Right forelimb (tissue), 1 donor: ENCODE measurements around the gene ZNF792.
A peak's percentile ranks its signal among the peaks of the same experiment; 100 is the strongest.
"Not testable (repeated sequence)": the region's sequence is repeated elsewhere in the genome, so short reads cannot be mapped to it uniquely, and the experiment has no call there.

Experiments
- DNase-seq: peaks from one replicate; pipeline ENCODE4 v3.0.0-alpha.2; 2018

ZNF792 gene

DNA sequence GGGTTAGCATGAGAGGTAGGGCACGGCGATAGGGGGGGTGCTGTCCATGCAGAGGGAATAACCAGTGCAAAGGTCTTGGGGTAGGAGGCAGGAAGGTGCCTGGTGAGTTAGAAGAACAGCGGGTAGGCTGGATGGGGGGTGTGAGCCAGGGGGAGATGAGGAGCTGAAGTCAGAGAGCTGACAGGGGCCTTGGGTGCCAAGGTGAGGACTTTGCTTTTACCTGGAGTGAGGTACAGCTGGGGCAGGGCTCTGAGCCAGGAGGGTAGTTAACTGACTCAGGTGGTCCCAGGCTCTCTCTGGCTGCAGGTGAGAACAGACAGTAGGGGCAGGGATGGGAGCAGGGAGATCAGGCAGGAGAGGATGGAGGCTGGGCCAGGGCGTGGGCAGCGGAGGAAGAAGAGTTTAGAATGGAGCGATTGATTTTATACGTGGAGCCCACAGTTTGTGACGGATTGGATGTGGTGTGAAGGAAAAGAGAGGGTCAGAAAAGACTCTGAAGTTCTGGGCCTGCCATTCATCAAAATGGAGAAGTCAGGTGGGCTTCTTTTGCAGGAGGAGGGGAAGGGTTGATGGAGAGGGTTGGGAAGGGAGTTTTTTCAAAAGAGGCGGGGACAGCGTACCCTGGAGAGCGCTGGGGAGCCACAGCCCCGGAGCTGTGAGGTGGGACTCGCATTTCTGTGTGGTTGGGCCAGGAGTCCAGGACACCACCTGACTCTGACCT lies 34.9 kb upstream of the ZNF792 start:
- DNase-seq = no peak

- not testable (repeated sequence) for DNase-seq
Observed at GRCh38 chr19:34998224-34998623, 34.2 kb upstream of the ZNF792 start.

GRCh38 chr19:34997071-34997617 lies 33.1 kb upstream of the ZNF792 start:
- DNase-seq = no peak

DNA sequence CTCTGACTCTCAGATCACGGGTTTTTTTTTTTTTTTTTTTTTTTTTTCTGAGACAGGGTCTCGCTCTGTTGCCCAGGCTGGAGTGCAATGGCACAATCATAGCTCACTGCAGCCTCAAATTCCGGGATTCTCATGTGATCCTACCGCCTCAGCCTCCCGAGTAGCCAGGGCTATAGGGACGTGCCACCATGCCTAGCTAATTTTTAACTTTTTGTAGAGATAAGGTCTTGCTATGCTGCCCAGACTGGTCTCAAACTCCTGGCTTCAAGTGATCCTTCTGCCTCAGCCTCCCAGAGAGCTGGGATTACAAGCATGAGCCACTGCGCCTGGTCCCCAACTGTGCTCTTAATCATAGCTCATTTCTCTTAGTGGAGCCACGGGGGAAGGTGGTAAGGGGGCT lies 31.5 kb upstream of the ZNF792 start:
- no peak for DNase-seq

- no peak for DNase-seq
Observed at GRCh38 chr19:34994643-34995541, 30.9 kb upstream of the ZNF792 start.

GRCh38 chr19:34994286-34994642 lies 30.2 kb upstream of the ZNF792 start:
- no peak for DNase-seq

- not testable (repeated sequence) for DNase-seq
Observed at GRCh38 chr19:34992582-34992981, 28.6 kb upstream of the ZNF792 start.

DNA sequence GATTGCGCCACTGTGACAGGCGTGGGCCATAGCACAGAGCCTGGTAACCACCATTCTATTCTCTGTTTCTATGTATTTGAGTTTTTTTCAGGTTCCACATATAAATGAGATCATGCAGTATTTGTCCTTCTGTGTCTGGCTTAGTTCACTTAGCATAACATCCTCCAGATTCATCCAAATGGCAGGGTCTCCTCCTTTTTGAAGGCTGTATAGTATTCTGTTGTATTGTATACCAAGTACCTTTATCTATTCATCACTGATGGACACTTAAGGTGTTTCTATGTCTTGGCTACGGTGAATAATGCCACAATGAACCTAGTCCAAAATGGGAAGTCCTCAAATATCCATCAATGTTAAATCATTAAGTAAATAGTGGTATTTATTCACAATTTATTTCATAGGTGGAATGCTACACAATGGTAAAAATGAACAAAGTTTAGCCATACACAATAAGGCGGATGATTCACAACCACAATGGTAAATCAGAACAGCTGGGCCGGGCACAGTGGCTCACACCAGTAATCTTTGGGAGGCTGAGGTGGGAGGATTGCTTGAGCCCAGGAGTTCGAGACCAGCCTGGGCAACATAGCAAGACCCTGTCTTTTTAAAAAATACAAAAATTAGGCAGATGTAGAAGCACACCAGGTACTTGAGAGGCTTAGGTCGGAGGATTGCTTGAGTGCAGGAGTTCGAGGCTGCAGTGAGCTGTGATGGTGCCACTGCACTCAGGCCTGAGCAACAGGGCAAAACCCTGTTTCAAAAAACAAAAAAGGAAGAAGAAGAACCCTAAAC lies 27.7 kb upstream of the ZNF792 start:
- no peak for DNase-seq

DNA sequence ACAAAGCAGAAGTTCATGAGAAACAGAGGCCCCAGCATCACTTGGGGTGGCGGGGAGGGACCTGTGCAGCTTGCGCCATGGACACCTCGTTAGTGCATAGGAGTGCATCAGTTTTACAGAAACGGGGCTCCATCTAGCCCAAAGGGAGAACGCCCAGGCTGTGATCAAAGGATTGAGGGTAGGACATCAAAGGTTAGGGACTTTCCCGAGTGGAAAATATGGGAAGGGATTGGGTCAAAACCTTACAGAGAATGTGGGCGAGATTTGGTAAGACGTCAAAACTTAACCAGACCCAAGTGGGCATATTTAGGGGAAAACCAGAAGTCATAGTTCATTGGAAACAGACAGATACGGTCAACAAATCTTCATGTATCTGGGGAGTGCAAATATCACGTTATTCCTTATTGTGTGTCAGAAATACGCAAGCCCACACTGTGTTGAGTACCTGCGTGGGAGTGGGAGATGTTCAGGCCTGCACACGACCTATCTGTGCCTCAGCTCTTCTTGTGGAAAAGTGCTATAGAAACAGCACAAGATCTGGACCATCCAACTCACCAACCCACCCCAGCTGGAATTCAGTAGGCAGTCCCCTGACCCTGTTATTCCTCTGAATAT lies 26.7 kb upstream of the ZNF792 start:
- no peak for DNase-seq

GRCh38 chr19:34989298-34989697 lies 25.3 kb upstream of the ZNF792 start:
- DNase-seq = no peak

DNA sequence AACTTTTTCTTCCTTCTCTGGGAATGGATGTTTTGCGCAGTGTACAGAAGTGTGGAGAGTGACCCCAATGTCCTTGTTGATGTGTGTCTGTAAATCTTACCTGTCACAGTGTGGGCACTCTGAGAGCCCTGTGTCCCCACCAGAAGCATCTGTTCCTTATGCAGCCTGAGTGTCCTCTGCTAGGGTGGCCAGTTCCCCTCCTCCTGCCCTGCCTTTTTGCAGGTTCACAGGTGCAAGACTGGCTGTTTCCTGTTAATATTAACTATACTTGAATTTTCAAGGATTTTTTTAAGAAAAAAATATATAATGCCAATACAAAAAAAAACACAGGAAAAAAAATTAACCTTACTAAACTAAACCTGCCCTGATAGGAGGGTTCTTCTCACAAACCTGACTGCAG lies 24.1 kb upstream of the ZNF792 start:
- DNase-seq = no peak

GRCh38 chr19:34985249-34986022 lies 21.4 kb upstream of the ZNF792 start:
- peak; percentile 69 for DNase-seq

- no peak for DNase-seq
Observed at GRCh38 chr19:34984287-34984686, 20.3 kb upstream of the ZNF792 start.

DNA sequence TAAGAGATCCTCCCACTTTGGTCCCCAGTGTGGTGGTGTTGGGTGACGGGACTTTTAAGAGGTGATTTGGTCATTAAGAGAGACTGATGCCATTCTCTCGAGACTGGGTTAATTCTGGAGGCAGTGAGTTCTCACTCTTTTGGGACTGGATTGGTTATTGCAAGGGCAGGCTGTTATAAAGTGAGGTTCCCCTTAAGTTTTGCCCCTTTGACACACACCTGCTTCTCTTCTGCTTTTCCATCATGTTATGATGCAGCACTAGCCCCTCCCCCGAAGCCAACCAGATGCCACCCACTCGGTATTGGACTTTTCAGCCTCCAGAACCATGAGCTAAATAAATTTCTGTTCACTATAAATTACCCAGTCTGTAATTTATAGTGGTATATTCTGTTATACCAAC lies 19.8 kb upstream of the ZNF792 start:
- no peak for DNase-seq

DNA sequence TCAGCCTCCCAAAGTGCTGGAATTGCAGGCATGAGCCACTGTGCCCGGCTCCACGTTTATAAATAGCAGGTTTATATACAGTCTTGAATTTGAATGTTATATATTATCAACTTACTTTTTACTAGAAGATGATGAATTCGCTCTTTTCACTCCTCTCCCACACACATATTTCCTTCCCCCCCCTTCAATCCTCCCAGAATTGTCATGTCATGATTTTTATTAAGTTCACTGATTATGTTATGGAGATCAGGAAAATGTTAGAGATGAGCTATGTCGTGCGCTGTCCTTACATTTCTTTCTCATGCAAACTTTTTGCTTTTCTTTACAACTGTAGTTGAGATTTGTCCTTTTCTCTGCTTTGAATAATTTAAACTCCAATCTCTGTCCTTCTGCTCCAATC lies 18.2 kb upstream of the ZNF792 start:
- DNase-seq = no peak

GRCh38 chr19:34979819-34980640 lies 16.0 kb upstream of the ZNF792 start:
- no peak for DNase-seq

DNA sequence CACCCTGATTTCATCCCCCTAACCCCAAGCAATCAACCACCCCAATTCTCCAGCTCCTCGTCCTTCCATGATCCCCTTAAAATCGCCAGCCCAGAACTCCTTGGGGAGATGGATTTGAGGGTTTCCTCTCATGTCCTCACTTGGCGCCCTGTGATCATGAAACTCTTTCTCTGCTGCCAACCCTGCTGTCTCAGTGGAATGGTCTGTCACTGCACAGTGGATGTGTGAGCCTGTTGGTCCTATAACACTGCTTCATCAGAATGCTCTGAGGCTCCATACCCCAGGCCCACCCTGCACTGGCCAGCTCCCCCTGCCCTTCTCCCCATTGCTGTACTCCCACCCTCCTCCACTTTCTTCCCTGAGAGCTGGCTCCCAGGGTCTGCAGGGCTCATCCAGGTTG lies 12.6 kb upstream of the ZNF792 start:
- DNase-seq = no peak

DNA sequence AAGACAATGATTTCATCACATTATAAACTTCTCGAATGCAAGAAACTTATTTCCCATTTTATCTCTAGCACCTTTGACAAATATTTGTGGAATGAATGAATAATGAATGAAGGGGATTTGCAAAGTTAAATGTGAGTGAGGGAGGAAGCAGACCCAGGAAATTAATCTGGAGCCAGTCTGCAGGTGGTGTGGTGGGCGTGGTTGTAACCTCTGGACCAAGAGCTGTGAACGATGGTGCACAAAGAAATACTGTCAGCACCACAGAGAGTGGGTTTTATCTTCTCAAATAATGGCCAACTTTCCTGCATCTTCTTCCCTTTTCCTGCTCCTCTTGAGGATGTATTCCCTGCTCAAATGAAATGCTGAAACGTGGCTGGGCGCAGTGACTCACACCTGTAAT lies 11.0 kb upstream of the ZNF792 start:
- no peak for DNase-seq

DNA sequence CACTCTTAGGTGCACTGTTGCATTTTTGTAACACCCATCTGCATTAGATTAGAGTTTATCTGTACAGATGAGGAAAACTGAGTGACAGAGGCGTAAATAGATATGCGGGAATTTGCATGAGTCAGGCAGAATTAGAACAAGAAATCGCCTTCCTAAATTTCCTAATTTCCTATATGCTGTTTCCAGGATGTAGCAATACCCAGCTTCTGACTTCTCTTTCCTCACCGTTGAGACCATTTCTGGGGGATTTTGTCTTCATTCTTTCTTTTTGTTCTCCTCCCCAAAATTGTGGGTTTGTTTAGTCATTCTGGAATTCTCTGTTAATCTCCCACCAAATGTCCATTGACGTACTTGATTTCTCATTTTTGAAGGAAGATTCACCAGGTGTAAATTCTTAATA lies 10.6 kb upstream of the ZNF792 start:
- DNase-seq = no peak

DNA sequence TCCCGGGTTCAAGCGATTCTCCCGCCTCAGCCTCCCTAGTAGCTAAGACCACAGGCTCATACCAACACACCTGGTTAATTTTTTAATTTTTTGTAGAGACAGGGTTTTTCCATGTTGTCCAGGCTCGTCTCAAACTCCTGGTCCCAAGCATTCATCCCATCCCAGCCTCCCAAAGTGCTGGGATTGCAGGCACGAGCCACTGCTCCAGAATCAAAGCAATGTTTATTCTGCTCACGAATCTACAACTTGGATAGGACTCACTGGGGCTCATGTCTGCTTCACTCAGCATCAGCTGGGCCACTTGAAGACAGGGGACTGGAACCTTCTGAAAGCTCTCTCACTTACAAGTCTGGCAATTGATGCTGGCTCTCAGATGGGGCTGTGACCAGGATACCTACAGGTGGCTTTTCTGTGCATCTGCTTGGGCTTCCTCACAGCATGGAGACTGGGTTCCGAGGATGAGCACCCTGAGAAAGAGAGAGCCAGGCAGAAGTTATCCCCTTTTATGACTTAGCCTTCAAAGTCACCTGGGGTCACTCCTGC lies 8.2 kb upstream of the ZNF792 start:
- DNase-seq = no peak
